Hematopoietic multipotent progenitor cell treated with erythropoietin and hydrocortisone succinate and interleukin-3 and kit ligand, for 8 days (in vitro differentiated cells): Measurements from ENCODE around the gene METRN.

Source experiments
- DNase-seq: peaks from one replicate; pipeline ENCODE4 v3.0.0-alpha.2; 2015

Gene METRN

DNA sequence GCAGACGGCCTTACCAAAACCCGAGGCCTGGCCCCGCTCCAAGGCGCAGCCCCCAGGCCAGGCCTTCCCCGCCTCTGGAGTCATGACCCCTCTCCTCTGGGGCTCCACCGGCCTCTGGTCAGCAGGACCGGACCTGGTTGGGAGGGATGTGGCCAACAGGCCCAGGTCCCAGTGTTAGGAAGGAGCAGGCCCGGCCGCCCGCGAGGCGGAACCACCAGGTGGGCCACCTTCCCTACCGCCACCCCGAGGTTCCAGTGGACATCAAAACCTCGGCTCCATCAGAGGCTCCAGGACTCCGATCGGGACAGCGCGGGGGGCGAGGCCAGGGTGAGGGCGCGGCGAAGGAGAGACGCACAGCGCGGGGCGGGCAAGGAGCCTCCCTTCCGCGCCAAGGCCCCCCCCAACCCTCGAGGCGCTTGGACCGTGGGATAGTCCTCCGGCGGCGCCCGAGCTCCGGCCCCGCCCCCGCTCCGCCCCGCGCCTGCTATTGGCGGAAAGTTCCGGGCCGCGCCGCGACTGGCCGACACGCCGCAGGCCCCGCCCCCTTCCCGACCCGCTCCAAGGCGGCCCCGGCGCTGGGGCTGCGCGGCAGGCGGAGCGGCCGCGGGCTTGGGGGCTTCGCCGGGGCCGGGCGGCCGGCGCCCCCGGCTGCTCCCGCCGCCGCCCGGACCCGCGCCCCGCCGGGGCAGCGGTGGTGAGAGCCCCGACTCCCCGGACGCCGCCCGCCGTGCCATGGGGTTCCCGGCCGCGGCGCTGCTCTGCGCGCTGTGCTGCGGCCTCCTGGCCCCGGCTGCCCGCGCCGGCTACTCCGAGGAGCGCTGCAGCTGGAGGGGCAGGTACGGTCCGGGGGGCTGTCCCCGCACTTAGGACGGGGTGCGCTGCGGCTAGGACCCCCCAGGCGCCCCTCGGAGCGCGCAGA, at the start of gene METRN:
METRN (plus strand) TSS at position 561 of the 919 bp plus-strand sequence; CDS start at position 733, 172 bp downstream.
- peak; percentile 83 for DNase-seq

DNA sequence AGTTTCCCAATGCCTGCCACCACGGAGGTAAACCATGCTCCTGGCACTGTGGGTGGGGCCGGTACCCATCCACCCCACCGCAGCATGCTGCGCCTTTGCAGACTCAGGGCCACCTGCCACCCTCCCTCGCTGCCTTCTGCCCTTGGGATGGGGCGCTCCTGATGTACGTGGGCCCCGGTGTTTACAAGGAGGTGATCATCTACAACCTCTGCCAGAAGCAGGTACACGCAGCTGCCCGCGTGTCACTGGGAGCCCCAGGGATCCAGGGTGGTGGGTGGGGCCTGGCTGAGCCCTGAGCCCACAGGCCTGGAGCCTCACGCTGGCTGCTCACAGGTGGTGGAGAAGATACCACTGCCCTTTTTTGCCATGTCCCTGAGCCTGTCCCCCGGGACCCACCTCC, 48.3 kb upstream of the METRN start:
- DNase-seq = no peak

DNA sequence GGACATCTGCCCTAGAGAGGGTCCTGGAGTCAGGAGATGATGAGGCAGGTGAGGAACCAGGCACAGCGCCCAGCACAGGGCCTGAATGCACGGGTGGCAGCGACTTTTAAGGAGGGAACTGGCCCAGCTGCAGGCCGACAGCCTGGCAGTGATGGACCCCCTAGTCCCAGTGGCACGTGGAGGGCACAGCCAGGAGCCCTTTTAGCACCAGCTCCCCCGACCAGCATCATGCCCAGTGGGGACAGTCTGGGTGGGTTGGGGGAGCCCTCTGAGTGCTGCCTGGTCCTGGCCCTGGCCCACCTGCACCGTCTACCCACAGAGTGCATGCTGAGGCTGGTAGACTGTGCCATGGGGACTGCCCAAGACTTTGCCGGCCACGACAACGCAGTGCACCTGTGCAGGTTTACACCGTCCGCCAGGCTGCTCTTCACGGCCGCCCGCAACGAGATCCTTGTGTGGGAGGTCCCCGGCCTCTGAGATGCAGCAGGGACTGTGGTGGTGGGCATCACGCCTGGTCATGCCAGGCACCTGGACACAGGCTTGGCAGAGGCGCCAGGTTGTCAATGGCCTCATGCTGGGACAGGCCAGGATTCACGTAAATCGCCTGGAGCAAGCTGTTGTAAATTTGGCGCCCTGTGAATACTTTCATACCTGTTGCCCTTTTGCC, 47.7 kb upstream of the METRN start:
- DNase-seq = no peak

DNA sequence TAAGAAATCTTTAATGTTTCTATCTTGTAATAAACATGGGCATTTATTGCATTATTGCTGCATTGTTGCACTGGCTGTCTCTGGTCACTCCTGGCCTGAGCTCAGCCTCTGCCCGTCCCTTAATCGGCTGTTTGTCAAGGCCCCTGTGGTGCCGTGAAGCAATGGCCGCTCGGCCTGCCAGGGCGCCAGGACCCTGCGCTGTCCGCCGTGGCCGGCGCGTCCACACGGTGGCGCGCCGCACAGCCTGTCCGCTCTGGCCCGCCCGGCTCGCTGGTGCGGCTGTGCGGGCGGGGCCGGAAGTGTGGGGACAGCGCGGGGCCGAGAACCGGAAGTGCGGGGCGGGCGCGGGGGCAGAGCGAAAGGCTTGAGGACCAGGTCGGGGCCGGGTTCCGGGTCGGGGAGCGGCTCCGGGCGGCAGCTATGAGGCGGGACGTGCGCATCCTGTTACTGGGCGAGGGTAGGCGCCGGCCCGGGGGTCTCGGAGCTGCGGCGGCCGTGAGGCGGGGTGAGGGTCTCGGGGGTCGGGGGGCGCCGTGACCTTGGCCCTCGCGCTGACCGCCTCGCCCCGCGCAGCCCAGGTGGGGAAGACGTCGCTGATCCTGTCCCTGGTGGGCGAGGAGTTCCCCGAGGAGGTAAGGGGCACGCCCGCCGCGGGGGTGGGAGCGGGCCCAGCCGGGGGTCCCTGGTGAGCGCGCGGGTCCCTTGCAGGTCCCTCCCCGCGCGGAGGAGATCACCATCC, 47.0 kb upstream of the METRN start, which contains the start of gene RHOT2:
RHOT2 (plus strand) TSS at position 353 of the 739 bp plus-strand sequence; CDS start at position 421, 68 bp downstream.
- peak; percentile 91 for DNase-seq

DNA sequence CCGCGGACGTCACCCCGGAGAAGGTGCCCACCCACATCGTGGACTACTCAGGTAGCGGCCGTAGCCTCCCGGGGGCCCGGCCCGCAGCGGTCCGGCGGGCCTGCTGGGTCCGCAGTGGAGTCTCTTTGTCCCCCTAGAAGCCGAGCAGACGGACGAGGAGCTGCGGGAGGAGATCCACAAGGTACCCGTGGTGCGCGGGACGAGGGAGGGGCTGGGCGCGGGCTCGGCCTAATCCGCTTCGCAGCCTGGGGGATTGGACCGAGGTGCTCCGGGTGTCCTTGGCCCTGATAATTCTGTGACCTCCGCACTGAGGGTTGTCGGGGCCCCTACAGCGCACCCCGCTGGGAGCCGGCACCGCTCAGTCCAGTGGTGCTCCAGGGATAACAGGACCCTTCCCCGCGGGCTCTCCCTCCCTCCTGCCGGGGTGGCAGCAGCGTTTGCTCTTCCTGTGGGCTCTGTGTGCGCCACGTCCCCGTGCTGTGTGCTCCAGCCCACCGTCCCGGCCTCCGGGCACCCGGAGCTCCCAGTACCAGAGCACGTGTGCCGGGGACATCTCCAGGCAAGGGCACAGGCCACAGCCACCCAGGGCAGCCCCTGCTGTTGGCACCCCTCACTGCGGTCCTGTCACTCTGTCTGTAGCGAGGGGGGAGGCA, 46.3 kb upstream of the METRN start:
- DNase-seq = no peak

DNA sequence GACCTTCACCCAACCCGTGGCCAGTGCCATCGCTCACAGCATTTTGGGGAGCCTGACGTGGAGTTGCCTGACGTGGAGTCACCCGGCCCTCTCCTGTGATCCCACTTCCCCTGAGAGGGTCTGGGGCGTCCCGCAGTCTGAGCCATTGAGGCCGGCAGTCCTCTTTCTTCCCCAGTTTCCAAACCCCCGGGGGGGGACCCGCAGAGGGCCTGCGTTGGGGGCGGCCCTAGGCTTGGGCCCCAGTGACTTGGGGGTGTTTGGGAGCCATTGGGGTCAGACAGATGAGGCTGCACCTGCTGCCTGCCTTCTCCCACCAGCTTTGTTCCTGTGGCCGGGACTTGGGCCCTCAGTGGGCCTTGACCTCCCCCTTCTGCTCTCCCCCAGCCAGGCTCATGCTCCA, 45.3 kb upstream of the METRN start:
- DNase-seq = no peak

DNA sequence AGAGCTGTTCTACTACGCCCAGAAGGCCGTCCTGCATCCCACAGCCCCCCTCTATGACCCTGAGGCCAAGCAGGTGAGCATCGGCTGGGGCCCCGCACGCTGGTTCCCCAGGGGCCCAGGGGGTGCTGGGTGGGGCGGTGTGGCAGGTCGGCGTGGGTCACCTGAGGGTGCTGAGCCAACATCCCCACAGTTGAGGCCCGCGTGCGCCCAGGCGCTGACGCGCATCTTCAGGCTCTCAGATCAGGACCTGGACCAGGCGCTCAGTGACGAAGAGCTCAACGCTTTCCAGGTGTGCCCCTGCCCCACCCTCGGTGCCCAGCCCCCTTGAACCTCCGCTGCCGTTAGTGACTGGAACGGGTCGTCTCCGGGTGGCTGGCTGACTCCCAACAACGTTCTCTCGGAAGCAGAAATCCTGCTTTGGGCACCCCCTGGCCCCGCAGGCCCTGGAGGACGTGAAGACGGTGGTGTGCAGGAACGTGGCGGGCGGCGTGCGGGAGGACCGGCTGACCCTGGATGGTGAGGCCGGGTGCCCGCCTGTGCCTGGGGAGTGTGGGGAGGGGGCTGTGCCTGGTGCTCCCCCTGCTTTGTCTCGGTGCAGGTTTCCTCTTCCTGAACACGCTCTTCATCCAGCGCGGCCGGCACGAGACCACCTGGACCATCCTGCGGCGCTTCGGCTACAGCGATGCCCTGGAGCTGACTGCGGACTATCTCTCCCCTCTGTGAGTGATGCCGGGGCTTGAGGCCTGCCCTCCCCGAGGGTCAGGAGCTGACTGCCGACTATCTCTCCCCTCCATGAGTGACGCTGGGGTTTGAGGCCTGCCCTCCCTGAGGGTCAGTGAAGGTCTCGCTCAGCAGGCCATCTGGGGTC, 44.2 kb upstream of the METRN start:
- no peak for DNase-seq

DNA sequence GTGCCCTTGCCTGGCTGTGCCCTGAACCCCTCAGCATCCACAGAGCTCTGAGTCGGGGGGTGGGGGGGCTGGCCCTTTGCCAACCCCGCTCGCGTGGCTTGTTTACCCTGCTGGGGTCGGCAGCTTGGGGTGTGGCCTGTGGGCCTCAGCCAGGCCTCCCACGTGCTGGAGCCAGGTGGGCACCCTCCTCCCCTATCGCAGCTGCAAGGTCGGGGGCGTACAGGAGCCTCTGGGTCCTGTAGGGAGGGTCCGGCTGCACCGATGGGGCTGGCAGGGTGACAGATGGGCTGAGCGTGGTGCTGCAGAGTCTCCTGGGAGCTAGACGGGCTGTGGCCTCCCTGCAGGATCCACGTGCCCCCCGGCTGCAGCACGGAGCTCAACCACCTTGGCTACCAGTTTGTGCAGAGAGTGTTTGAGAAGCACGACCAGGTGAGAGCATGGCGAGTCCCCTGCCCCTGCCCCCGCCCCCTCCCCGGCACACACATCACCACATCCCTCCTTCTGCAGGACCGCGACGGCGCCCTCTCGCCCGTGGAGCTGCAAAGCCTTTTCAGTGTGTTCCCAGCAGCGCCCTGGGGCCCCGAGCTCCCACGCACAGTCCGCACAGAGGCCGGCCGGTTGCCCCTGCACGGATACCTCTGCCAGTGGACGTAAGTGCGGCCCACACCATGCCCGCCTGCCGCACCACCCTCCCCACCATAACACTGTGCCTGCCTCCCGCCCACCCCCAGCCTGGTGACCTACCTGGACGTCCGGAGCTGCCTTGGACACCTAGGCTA, 43.4 kb upstream of the METRN start:
- DNase-seq = no peak

DNA sequence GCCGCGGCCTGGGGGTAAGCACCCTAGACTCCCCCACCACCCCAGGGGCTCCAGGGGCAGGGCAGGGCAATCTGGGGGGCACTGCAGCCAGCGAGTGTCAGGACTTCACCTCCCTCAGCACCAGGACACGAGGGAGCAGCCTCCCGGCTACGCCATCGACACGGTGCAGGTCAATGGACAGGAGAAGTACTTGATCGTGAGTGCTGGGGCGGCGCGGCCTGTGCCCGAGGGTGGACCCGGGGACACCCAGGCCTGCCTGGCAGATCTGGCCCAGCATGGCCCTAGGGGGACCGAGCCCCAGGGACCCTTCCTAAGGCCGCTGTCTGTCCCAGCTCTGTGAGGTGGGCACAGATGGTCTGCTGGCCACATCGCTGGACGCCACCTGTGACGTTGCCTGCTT, 42.5 kb upstream of the METRN start:
- DNase-seq = no peak

DNA sequence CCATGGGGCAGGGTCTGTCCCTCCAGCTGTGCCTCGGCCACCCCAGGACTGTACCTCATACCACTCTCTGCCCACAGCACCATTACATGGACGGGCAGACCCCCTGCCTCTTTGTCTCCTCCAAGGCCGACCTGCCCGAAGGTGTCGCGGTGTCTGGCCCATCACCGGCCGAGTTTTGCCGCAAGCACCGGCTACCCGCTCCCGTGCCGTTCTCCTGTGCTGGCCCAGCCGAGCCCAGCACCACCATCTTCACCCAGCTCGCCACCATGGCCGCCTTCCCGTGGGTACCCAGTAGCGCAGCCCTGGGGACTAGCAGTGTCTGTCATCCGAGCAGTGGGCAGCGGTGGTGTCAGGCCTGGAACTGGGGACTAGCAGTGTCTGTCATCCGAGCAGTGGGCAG, 42.1 kb upstream of the METRN start:
- DNase-seq = no peak

DNA sequence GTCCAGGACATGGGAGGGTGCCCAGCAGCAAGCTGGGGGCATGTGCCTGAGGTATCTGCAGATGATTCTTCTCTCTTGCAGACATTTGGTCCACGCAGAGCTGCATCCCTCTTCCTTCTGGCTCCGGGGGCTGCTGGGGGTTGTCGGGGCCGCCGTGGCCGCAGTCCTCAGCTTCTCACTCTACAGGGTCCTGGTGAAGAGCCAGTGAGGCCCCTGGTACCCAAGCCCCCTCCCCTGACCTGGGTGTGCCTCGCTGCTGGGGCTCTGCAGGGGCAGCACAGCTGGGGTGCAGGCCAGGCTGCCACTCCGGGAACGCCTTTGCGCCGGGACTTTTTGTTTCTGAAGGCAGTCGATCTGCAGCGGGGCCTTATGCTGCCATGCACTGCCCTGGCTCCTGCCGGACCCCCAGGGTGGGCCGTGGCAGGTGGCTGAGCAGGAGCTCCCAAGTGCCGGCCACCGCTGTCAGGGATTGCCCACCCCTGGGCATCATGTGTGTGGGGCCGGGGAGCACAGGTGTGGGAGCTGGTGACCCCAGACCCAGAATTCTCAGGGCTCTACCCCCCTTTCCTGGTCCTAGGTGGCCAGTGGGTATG, 41.4 kb upstream of the METRN start:
- no peak for DNase-seq

DNA sequence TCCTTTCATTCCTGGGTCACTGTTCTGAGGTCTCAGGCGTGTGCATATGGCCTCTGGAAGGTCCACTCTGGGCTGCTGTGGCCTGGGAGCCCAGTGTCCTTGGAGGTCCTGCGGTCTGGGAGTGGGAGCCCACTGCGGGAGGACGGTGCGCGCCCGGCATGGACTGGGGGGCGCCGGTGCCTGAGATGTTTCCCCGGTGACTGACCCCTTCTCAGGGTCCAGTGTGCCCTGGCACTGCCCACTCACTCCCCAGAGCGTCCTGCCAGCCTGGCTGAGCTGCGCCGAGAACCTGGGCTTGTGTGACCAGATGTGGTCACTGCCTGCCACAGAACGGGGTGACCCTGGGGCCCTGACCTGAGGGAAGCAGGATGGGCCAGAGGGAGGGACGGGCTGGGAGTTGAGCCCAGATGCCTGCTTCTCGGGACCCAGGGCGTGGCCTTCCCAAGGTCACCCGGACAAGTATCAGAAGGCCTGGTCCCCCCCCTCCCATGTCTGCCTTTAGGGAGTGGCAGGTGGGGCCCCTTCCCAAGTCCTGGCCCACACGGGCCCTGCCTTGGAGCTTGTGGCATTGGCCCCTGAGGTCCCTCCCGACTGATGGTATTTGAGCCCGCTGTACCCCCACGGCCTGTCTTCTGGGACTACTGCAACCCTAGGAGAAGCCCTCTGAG, 40.6 kb upstream of the METRN start:
- no peak for DNase-seq

DNA sequence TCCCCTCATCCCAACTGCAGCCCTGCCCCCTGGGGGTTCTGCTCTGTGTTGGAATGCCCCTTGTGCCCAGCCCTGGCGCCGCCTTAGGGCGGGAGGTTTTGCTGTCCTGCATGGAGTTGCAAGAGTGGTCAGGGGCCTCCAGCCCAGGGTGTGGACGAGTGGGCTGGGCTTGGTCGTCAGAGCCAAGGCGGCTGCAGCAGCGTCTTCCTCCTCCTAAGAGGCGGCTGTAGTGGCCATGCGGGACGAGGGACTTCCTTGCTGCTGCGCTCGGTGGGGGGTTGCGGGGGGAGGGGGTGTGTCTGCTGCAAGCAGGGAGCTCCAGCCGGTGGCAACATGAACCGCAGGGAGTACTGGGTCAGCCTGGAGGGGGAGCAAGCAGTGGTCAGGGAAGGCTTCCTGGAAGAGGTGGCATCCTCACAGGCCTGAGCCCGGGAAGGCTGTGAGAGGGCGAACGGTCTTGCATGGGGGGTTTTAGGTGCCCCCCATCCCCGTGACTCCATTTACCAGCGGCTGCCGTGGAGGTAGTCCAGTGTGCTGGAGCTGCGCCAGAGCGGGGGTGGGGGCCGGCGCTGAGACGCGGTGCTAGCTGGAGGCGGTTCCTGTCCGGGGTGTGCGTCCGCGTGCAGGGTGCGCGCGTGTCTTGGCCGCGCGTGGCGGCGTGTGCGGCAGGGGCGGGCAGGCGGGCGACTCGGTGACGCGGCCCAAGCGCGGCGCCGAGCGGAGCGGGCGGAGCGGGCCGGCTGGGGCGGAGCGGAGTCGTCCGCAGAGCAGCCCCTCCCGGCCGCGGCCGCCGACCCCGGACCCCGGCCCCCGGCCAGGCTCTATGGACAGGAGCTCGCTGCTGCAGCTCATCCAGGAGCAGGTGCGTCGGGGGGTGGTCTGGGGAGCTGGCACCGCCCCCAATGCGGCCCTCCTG, 39.7 kb upstream of the METRN start, which contains the start of gene RHBDL1:
RHBDL1 (plus strand) TSS at position 704 of the 916 bp plus-strand sequence; CDS start at position 824, 120 bp downstream.
- DNase-seq = peak; percentile 22

DNA sequence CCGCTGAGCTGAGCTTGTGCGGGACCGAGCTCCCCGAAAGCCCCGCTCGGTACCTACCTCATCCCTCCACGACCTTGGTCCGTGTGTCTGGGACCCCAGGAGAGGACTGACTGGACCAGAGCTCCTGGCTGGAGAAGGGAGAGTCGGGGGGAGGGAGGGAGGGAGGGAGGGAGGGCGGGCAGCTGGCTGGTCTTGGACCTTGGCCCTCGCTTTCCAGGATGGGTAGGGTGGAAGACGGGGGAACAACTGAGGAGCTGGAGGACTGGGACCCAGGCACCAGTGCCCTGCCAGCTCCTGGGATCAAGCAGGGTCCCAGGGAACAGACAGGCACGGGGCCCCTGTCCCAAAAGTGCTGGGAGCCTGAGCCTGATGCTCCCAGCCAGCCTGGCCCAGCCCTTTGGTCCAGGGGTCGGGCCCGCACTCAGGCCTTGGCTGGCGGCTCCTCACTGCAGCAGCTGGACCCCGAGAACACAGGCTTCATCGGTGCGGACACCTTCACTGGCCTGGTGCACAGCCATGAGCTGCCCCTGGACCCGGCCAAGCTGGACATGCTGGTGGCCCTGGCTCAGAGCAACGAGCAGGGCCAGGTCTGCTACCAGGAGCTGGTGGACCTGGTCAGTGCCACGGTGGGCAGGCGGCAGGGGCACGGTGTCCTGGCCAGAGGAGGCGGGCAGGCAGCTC, 38.9 kb upstream of the METRN start:
- no peak for DNase-seq

DNA sequence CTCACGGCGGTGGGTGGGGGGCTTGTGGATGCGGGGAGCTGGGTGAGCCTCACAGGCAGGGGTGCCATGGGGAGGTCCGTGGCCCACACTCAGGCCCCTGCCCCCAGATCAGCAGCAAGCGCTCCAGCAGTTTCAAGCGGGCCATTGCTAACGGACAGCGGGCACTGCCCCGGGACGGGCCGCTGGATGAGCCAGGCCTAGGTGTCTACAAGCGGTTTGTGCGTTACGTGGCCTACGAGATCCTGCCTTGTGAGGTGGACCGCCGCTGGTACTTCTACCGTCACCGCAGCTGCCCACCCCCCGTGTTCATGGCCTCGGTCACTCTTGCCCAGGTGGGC, 38.4 kb upstream of the METRN start:
- no peak for DNase-seq

DNA sequence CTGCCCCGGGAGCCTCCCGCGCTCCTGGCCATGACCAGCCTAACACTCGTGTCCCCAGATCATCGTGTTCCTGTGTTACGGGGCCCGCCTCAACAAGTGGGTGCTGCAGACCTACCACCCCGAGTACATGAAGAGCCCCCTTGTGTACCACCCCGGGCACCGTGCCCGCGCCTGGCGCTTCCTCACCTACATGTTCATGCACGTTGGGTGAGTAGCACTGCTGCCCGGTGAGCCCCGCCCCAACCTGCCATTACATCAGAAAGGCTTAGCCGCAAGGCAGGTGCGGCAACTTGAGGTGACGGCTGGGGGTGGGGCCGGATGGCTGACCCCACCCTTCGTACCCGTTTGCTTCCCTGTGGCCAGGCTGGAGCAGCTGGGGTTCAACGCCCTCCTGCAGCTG, 38.0 kb upstream of the METRN start:
- no peak for DNase-seq

DNA sequence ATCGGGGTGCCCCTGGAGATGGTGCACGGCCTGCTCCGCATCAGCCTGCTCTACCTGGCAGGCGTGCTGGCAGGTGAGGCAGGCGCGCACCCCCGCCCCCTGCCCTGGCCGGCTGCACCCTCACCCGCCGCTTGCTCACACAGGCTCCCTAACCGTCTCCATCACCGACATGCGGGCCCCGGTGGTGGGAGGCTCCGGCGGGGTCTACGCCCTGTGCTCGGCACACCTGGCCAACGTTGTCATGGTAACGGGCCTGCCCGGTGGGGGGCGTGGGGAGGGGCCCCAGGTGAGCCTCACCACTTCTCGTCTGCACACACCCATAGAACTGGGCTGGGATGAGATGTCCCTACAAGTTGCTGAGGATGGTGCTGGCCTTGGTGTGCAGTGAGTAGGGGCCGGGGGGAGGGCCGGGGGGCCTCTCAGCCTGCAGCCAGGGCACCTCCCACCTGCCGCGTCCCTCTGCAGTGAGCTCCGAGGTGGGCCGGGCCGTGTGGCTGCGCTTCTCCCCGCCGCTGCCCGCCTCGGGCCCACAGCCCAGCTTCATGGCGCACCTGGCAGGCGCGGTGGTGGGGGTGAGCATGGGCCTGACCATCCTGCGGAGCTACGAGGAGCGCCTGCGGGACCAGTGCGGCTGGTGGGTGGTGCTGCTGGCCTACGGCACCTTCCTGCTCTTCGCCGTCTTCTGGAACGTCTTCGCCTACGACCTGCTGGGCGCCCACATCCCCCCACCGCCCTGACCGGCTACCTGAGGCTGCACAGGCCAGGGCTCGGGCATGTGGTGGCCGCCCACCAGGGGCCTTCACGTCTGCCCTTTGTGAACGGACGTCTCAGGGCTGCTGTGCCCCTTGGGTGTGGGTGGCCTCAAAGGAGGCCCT, 37.4 kb upstream of the METRN start:
- no peak for DNase-seq
